Breast epithelium (tissue), 4 donors: ENCODE measurements around the gene FAM168A. TPM values are rescaled to one million over a fixed set of nuclear protein-coding genes. Genes with fewer than 3 reads are reported as not detected.

Experiments
- DNase-seq, 2 donors: peaks; one replicate each; pipeline ENCODE4 v3.0.0-alpha.2; 2019; ENCODE audit warnings: low spot score in 2 of 2
- H3K27ac ChIP-seq, 2 donors: fragments of 200-600 bp; sonication (generic) in 1 of 2; one replicate each; pipeline ENCODE4 v1.5.1; 2016 to 2019; ENCODE audit warnings: mild to moderate bottlenecking in 1 of 2
- H3K27me3 ChIP-seq, 2 donors: fragments of 200-600 bp; sonication (generic) in 1 of 2; one replicate each; pipeline versions ENCODE4 v1.5.1 to v1.6.0; 2017 to 2019; ENCODE audit warnings: control low read depth in 1 of 2, mild to moderate bottlenecking in 1 of 2
- H3K36me3 ChIP-seq: fragments of 200-600 bp; one replicate; pipeline ENCODE4 v1.5.1; 2019
- H3K4me1 ChIP-seq, 2 donors: fragments of 200-600 bp; sonication (generic); one replicate each; pipeline ENCODE4 v1.5.1; 2016 to 2019; ENCODE audit warnings: control low read depth in 1 of 2
- H3K4me3 ChIP-seq, 3 donors: fragments of 200-600 bp; sonication (generic); 1 replicate in 2 of 3; 2 replicates in 1 of 3; pipeline ENCODE4 v1.5.1; 2016 to 2019; ENCODE audit warnings: mild to moderate bottlenecking in 3 of 3, moderate library complexity in 2 of 3
- H3K9me3 ChIP-seq, 2 donors: fragments of 200-600 bp; sonication (generic) in 1 of 2; one replicate each; pipeline ENCODE4 v1.5.1; 2016 to 2019; ENCODE audit warnings: control low read depth in 1 of 2
- CTCF ChIP-seq, 3 donors: fragments of 450-650 bp; IDR thresholded peaks; one replicate each; pipeline ENCODE4 v1.5.1; 2016 to 2017; ENCODE audit warnings: antibody characterized with exemption in 3 of 3, mild to moderate bottlenecking in 3 of 3, moderate library complexity in 3 of 3
- POLR2A ChIP-seq: fragments of 450-650 bp; IDR thresholded peaks from one replicate; pipeline ENCODE4 v1.6.1; 2016; ENCODE audit warnings: antibody characterized with exemption, mild to moderate bottlenecking, moderate library complexity
- POLR2AphosphoS5 ChIP-seq, 3 donors: sonication (generic); formaldehyde crosslinking; IDR thresholded peaks; one replicate each; pipeline ENCODE4 v1.6.1; 2017; ENCODE audit warnings: antibody characterized with exemption in 3 of 3
- intact Hi-C: fragments of 100-400 bp; cut with DNase I; formaldehyde crosslinking; loops from one replicate; pipeline ENCODE4 v1.15.1; 2023; ENCODE audit warnings: low total_unique reads
- total RNA-seq, 3 donors: library from RNA; depleted of rRNA; stranded (reverse); fragments of >200 nt; gene quantifications; one replicate each; pipeline ENCODE4 v1.1.0, GENCODE V29; 2016

The FAM168A gene
- total RNA-seq, 3 donors from 2014 or later: 26.5 to 41.9 (median 28.8) TPM

- Histone ChIP-seq H3K27me3 (no peaks in the 10 kb centered on the region), H3K27ac (no peak overlapping the region), H3K4me3 (no peak overlapping the region), H3K4me1 (no peaks in the 10 kb centered on the region), H3K9me3 (no peaks in the 10 kb centered on the region), H3K36me3 (no peaks in the 10 kb centered on the region)
- TF ChIP-seq CTCF (IDR thresholded peaks at IDR 0.05): no peak
- TF ChIP-seq POLR2AphosphoS5 (IDR thresholded peaks at IDR 0.05): no peak
- intact Hi-C loops: loop anchor here (2.0 kb wide), 1 partner anchor 16 kb away; the partner anchor contains the start of gene RELT
- no peak for DNase-seq
Measured at GRCh38 chr11:73392108-73393010, 205.6 kb downstream of the FAM168A start.

GRCh38 chr11:73391665-73392064 lies 206.2 kb downstream of the FAM168A start:
- intact Hi-C loops: loop anchor here (2.0 kb wide), 1 partner anchor 15 kb away; the partner anchor contains the start of gene RELT
- Histone ChIP-seq H3K27me3 (no peaks in the 10 kb centered on the region), H3K4me3 (no peak overlapping the region), H3K36me3 (no peaks in the 10 kb centered on the region), H3K27ac (no peak overlapping the region), H3K9me3 (no peaks in the 10 kb centered on the region), H3K4me1 (no peaks in the 10 kb centered on the region)
- DNase-seq: no peak
- TF ChIP-seq POLR2A: no peak
- no peak for TF ChIP-seq POLR2AphosphoS5 (IDR thresholded peaks at IDR 0.05)
- TF ChIP-seq CTCF (IDR thresholded peaks at IDR 0.05): no peak

GRCh38 chr11:73390601-73391565 lies 207.0 kb downstream of the FAM168A start:
- no peak overlapping the region for H3K27ac ChIP-seq
- H3K27me3 ChIP-seq: no peaks in the 10 kb centered on the region
- intact Hi-C loops: no loop called here
- H3K9me3 ChIP-seq: no peaks in the 10 kb centered on the region
- H3K4me1 ChIP-seq: no peaks in the 10 kb centered on the region
- H3K4me3 ChIP-seq: no peak overlapping the region
- H3K36me3 ChIP-seq: no peaks in the 10 kb centered on the region
- no peak for DNase-seq
- no peak for TF ChIP-seq POLR2A
- TF ChIP-seq POLR2AphosphoS5 (IDR thresholded peaks at IDR 0.05): no peak
- TF ChIP-seq CTCF (IDR thresholded peaks at IDR 0.05): no peak

GRCh38 chr11:73389916-73390315 lies 208.0 kb downstream of the FAM168A start:
- Histone ChIP-seq H3K4me1 (no peaks in the 10 kb centered on the region), H3K36me3 (no peaks in the 10 kb centered on the region), H3K4me3 (no peak overlapping the region), H3K27ac (no peak overlapping the region), H3K9me3 (no peaks in the 10 kb centered on the region), H3K27me3 (no peaks in the 10 kb centered on the region)
- DNase-seq: no peak
- no peak for TF ChIP-seq POLR2AphosphoS5 (IDR thresholded peaks at IDR 0.05)
- TF ChIP-seq CTCF (IDR thresholded peaks at IDR 0.05): no peak
- TF ChIP-seq POLR2A: no peak
- intact Hi-C loops: no loop called here
